NCI-H82 treated with DMSO at 0.1 percent for 48 hours (cell line): ENCODE results near the gene VCL.
"Not testable (repeated sequence)": the region's sequence is repeated elsewhere in the genome, so short reads cannot be mapped to it uniquely, and the experiment has no call there.

Experiments
- DNase-seq: peaks from one replicate; lab custom pipeline; 2025; ENCODE audit not compliant: unreplicated experiment; lab: John Stamatoyannopoulos, UW

VCL gene

GRCh38 chr10:73971636-73972354 lies 26.1 kb upstream of the VCL start:
- DNase-seq = no peak

- no peak for DNase-seq
Measured at GRCh38 chr10:73973427-73973826, 24.5 kb upstream of the VCL start.

- no peak for DNase-seq
Measured at GRCh38 chr10:73974309-73974946, 23.5 kb upstream of the VCL start.

GRCh38 chr10:73975388-73975787 lies 22.5 kb upstream of the VCL start:
- DNase-seq = no peak

GRCh38 chr10:73979141-73979808 lies 18.6 kb upstream of the VCL start:
- DNase-seq = no peak

GRCh38 chr10:73979809-73980433 lies 18.0 kb upstream of the VCL start:
- DNase-seq = no peak

GRCh38 chr10:73981812-73982211 lies 16.1 kb upstream of the VCL start:
- no peak for DNase-seq

GRCh38 chr10:73983096-73984047 lies 14.5 kb upstream of the VCL start:
- DNase-seq = no peak

GRCh38 chr10:73989594-73990150 lies 8.2 kb upstream of the VCL start:
- no peak for DNase-seq

GRCh38 chr10:73991203-73991883 lies 6.6 kb upstream of the VCL start:
- DNase-seq = no peak

- DNase-seq = no peak
Measured at GRCh38 chr10:73991884-73992245, 6.1 kb upstream of the VCL start.

GRCh38 chr10:73992899-73993788 lies 4.8 kb upstream of the VCL start:
- no peak for DNase-seq

GRCh38 chr10:73995035-73995358 lies 2.9 kb upstream of the VCL start:
- DNase-seq = peak; percentile 95

GRCh38 chr10:73997461-73997786 lies 492 bp upstream of the VCL start:
- peak; percentile 76 for DNase-seq

- DNase-seq = no peak
Measured at GRCh38 chr10:73998623-73998928, 660 bp downstream of the VCL start.

GRCh38 chr10:73998929-73999691 lies 1.2 kb downstream of the VCL start:
- DNase-seq = no peak

- no peak for DNase-seq
Measured at GRCh38 chr10:73999703-74000102, 1.8 kb downstream of the VCL start.

- not testable (repeated sequence) for DNase-seq
Measured at GRCh38 chr10:74000244-74000643, 2.3 kb downstream of the VCL start.
